NCI-H526 (cell line): ENCODE data around the gene ANKDD1A.

Experiments
- DNase-seq, 2 experiments: peaks; one replicate each; lab custom pipeline; 2025; lab: John Stamatoyannopoulos, UW

Gene ANKDD1A

GRCh38 chr15:64895285-64896065 lies 16.2 kb upstream of the ANKDD1A start:
- DNase-seq: peak in 1 of 2 experiments; percentile 11

GRCh38 chr15:64896371-64897069 lies 15.2 kb upstream of the ANKDD1A start:
- no peak for DNase-seq

- DNase-seq: no peak
Observed at GRCh38 chr15:64897345-64897985, 14.2 kb upstream of the ANKDD1A start.

- DNase-seq: no peak
Observed at GRCh38 chr15:64898406-64898805, 13.3 kb upstream of the ANKDD1A start.

- no peak for DNase-seq
Observed at GRCh38 chr15:64901141-64901540, 10.6 kb upstream of the ANKDD1A start.

GRCh38 chr15:64901914-64902313 lies 9.8 kb upstream of the ANKDD1A start:
- DNase-seq: no peak

- no peak for DNase-seq
Observed at GRCh38 chr15:64902863-64903262, 8.8 kb upstream of the ANKDD1A start.

- DNase-seq: no peak
Observed at GRCh38 chr15:64903326-64903950, 8.3 kb upstream of the ANKDD1A start.

- DNase-seq: no peak
Observed at GRCh38 chr15:64904189-64904588, 7.5 kb upstream of the ANKDD1A start.

GRCh38 chr15:64905119-64905831 lies 6.4 kb upstream of the ANKDD1A start:
- peak in 1 of 2 experiments; percentile 25 for DNase-seq

- DNase-seq: no peak
Observed at GRCh38 chr15:64905941-64906340, 5.8 kb upstream of the ANKDD1A start.

GRCh38 chr15:64906402-64906801 lies 5.3 kb upstream of the ANKDD1A start:
- no peak for DNase-seq

GRCh38 chr15:64907991-64908390 lies 3.7 kb upstream of the ANKDD1A start:
- DNase-seq: no peak

- DNase-seq: no peak
Observed at GRCh38 chr15:64909546-64909945, 2.2 kb upstream of the ANKDD1A start.

- peak in 1 of 2 experiments; percentile 27 for DNase-seq
Observed at GRCh38 chr15:64912379-64913325, 950 bp downstream of the ANKDD1A start.

GRCh38 chr15:64915518-64916227 lies 4.0 kb downstream of the ANKDD1A start:
- DNase-seq: peak; percentile 84 to 93

- DNase-seq: no peak
Observed at GRCh38 chr15:64916365-64916764, 4.7 kb downstream of the ANKDD1A start.

- no peak for DNase-seq
Observed at GRCh38 chr15:64917211-64917610, 5.5 kb downstream of the ANKDD1A start.

GRCh38 chr15:64919721-64920120 lies 8.0 kb downstream of the ANKDD1A start:
- DNase-seq: no peak

GRCh38 chr15:64921711-64922110 lies 10.0 kb downstream of the ANKDD1A start:
- no peak for DNase-seq
